Naive thymus-derived CD4-positive, alpha-beta T cell (primary cell): Measurements from ENCODE around the gene CSNK1A1. TPM values are rescaled to one million over a fixed set of nuclear protein-coding genes. Genes with fewer than 3 reads are reported as not detected.

Source experiments
- ATAC-seq: fragments of 150-1000 bp; cut with Tn5 transposase; 2 replicates; pipeline ENCODE4 v1.10.0; 2021; ENCODE audit warnings: mild to moderate bottlenecking, moderate library complexity
- CTCF ChIA-PET: fragments of 350-600 bp; sonication (Branson Sonifier 250); formaldehyde crosslinking; loops from one replicate; lab custom pipeline; 2021; ENCODE audit warnings: antibody characterized with exemption; lab: Charles Lee
- POLR2A ChIA-PET: fragments of 350-600 bp; sonication (Branson Sonifier 250); formaldehyde crosslinking; loops from one replicate; lab custom pipeline; 2021; ENCODE audit warnings: antibody characterized with exemption, inconsistent platforms; lab: Charles Lee
- DNase-seq, 9 donors: peaks; one replicate each; pipeline versions ENCODE4 v3.0.0 to v3.0.0-alpha.2; 2020 to 2022; ENCODE audit warnings: mixed read lengths in 1 of 9
- H3K27ac ChIP-seq: one replicate; pipeline ENCODE4 v1.7.0; 2013; ENCODE audit warnings: mild to moderate bottlenecking, low read depth, low read length, moderate library complexity
- H3K27me3 ChIP-seq, 2 donors: one replicate each; pipeline ENCODE4 v1.7.0; 2013; ENCODE audit warnings: low read length in 2 of 2, mild to moderate bottlenecking in 2 of 2, moderate library complexity in 2 of 2; ENCODE audit not compliant: control insufficient read depth in 2 of 2, insufficient read depth in 2 of 2
- H3K36me3 ChIP-seq, 3 experiments: 1 replicate in 2 of 3; 2 replicates in 1 of 3; pipeline ENCODE4 v1.7.0; 2013; ENCODE audit warnings: low read length in 3 of 3, mild to moderate bottlenecking in 3 of 3, moderate library complexity in 1 of 3; ENCODE audit not compliant: insufficient read depth in 3 of 3, control insufficient read depth in 2 of 3
- H3K4me1 ChIP-seq, 2 donors: one replicate each; pipeline ENCODE4 v1.7.0; 2013; ENCODE audit warnings: low read length in 2 of 2, mild to moderate bottlenecking in 2 of 2, moderate library complexity in 1 of 2; ENCODE audit not compliant: control insufficient read depth in 2 of 2, insufficient read depth in 2 of 2
- H3K4me3 ChIP-seq: 2 replicates; pipeline ENCODE4 v1.7.0; 2013; ENCODE audit warnings: mild to moderate bottlenecking, low read length
- H3K9me3 ChIP-seq, 3 experiments: 1 replicate in 2 of 3; 2 replicates in 1 of 3; pipeline ENCODE4 v1.7.0; 2013; ENCODE audit warnings: low read length in 3 of 3; ENCODE audit not compliant: control insufficient read depth in 2 of 3
- H3K27ac Mint-ChIP-seq, 9 donors: one replicate each; pipeline ENCODE4 v1.8.0; 2020 to 2022; ENCODE audit warnings: mixed read lengths in 9 of 9, mild to moderate bottlenecking in 8 of 9, moderate library complexity in 5 of 9, inconsistent platforms in 2 of 9
- H3K27me3 Mint-ChIP-seq, 5 donors: one replicate each; pipeline ENCODE4 v1.8.0; 2021 to 2022; ENCODE audit warnings: mixed read lengths in 5 of 5, mild to moderate bottlenecking in 1 of 5
- H3K36me3 Mint-ChIP-seq, 5 donors: one replicate each; pipeline ENCODE4 v1.8.0; 2020 to 2022; ENCODE audit warnings: mixed read lengths in 5 of 5, mild to moderate bottlenecking in 3 of 5, inconsistent platforms in 1 of 5
- H3K4me1 Mint-ChIP-seq, 7 donors: one replicate each; pipeline ENCODE4 v1.8.0; 2020 to 2022; ENCODE audit warnings: mixed read lengths in 7 of 7, mild to moderate bottlenecking in 3 of 7, inconsistent platforms in 1 of 7
- H3K4me3 Mint-ChIP-seq, 10 donors: one replicate each; pipeline ENCODE4 v1.8.0; 2020 to 2022; ENCODE audit warnings: mild to moderate bottlenecking in 10 of 10, mixed read lengths in 10 of 10, moderate library complexity in 6 of 10, inconsistent platforms in 2 of 10
- H3K9me3 Mint-ChIP-seq, 11 donors: one replicate each; pipeline ENCODE4 v1.8.0; 2020 to 2022; ENCODE audit warnings: mixed read lengths in 11 of 11, mild to moderate bottlenecking in 4 of 11, inconsistent platforms in 1 of 11, moderate library complexity in 1 of 11
- intact Hi-C, 2 donors: fragments of 100-400 bp; cut with micrococcal nuclease; formaldehyde crosslinking; loops; one replicate each; pipeline ENCODE4 v1.15.1; 2023
- polyA plus RNA-seq, 2 donors: library from polyadenylated mRNA; unstranded; fragments of 300-500 nt; fragmentation: Illumina TruSeq; gene quantifications; one replicate each; pipeline ENCODE4 v1.2.3, GENCODE V29; 2021
- total RNA-seq, 6 experiments: library from RNA in 5 of 6; stranded (reverse) in 5 of 6; gene quantifications; 1 replicate in 5 of 6; 2 replicates in 1 of 6; pipeline ENCODE4 v1.2.3 and lab custom pipeline; 2021 to 2026

Gene CSNK1A1
- total and polyA plus RNA-seq, 7 experiments from 2014 or later, result 146 to 217 (median 178) TPM

DNA sequence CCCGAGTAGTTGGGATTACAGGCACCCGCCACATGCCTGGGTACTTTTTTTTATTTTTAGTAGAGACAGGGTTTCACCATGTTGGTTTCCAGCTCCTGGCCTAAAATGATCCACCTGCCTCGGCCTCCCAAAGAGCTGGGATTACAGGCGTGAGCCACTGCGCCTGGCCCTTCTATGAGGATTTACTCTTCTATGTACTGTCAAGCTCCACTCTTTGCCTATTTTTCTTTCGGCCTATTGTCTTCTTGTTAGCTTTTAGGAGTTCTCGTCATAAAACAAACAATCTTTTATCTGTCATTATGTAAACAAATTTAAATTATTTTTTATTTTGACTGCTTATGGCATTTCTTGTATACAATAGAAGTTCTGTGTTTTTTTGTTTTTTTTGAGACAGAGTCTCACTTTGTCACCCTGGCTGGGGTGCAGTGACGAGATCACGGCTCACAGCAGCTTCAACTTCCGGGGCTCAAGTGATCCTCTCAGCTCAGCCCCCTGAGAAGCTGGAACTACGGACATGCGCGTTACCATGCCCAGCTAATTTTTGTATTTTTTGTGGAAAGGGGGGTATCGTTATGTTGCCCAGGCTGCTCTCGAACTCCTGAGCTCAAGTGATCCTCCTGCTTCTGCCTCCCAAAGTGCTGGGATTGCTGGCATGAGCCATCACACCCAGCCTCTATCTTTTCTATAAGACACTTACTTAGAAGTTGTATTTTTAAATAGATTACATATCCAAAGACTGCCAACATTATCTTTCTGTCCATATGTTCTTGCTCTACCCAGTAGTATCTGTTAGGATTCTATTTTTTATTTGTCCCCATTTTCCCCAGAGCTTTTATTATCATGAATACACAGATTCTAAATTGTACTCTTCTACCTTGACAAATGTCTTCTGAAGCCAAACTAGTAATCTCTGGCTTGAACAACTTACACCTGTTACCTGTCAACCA lies 29.2 kb downstream of the CSNK1A1 start:
- H3K27ac ChIP-seq, result no peak overlapping the region
- no peak overlapping the region for H3K4me3 ChIP-seq
- Mint-ChIP-seq H3K4me3 (peak overlapping the region in 6 of 10 donors; percentile 25 to 55 (median 30)), H3K27ac (peak overlapping the region in 8 of 9 donors; percentile 13 to 84 (median 62)), H3K9me3 (no peaks in the 10 kb centered on the region), H3K36me3 (peaks cover 0 to 46% (median 26%) of the 10 kb centered on the region in 5 donors), H3K4me1 (peaks cover 50 to 100% (median 93%) of the 10 kb centered on the region in 7 donors), H3K27me3 (no peaks in the 10 kb centered on the region)
- H3K36me3 ChIP-seq, result peaks cover 0 to 16% (median 0%) of the 10 kb centered on the region in 3 experiments
- POLR2A ChIA-PET, result no interaction called here
- ATAC-seq (no peak), DNase-seq (no peak)
- no peaks in the 10 kb centered on the region for H3K9me3 ChIP-seq
- CTCF ChIA-PET, result interaction anchor here (0.7 kb wide), 1 partner anchor 93 kb away, joined by 3 read pairs; no protein-coding TSS in a partner anchor
- intact Hi-C loops, result no loop called here
- peaks cover 16 to 29% of the 10 kb centered on the region in 2 donors for H3K4me1 ChIP-seq
- H3K27me3 ChIP-seq, result no peaks in the 10 kb centered on the region

DNA sequence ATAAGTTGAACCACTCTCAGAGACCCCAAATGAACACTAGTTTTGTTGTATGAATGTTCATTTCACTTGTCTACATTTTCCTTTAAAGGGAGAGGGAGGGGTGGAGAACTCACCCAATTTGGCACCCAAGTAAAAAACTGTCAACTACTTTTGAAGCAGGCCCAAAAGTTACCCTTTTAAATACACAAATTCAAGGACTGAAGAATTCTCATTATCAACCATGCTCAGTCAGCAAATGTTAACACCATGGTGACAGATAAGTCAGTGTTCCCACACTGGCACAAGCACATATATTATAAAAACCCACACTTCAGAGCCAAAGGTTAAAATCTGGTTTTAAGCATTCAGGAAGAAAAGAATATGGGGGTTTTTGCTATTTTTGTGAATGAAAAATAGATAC lies 31.6 kb downstream of the CSNK1A1 start:
- peaks cover 0 to 16% (median 0%) of the 10 kb centered on the region in 3 experiments for H3K36me3 ChIP-seq
- intact Hi-C loops, result loop anchor here (2.0 to 5.0 kb wide), 2 partner anchors 31 to 33 kb away; partner anchors contain the start of gene CSNK1A1 (in 2 of the 2)
- ChIA-PET CTCF (no interaction called here), POLR2A (interaction anchor here (1.7 kb wide), 1 partner anchor 32 kb away, joined by 4 read pairs; the partner anchor contains the start of gene CSNK1A1)
- DNase-seq, result no peak
- Mint-ChIP-seq H3K4me1 (peaks cover 39 to 99% (median 91%) of the 10 kb centered on the region in 7 donors), H3K4me3 (peak overlapping the region in 7 of 10 donors; percentile 5 to 44 (median 11)), H3K27ac (peak overlapping the region; percentile 7 to 81 (median 34)), H3K27me3 (no peaks in the 10 kb centered on the region), H3K36me3 (peaks cover 0 to 43% (median 26%) of the 10 kb centered on the region in 5 donors), H3K9me3 (no peaks in the 10 kb centered on the region)
- no peak overlapping the region for H3K27ac ChIP-seq
- H3K27me3 ChIP-seq, result no peaks in the 10 kb centered on the region
- no peaks in the 10 kb centered on the region for H3K9me3 ChIP-seq
- ATAC-seq, result no peak
- H3K4me3 ChIP-seq, result no peak overlapping the region
- peaks cover 4 to 16% of the 10 kb centered on the region in 2 donors for H3K4me1 ChIP-seq

DNA sequence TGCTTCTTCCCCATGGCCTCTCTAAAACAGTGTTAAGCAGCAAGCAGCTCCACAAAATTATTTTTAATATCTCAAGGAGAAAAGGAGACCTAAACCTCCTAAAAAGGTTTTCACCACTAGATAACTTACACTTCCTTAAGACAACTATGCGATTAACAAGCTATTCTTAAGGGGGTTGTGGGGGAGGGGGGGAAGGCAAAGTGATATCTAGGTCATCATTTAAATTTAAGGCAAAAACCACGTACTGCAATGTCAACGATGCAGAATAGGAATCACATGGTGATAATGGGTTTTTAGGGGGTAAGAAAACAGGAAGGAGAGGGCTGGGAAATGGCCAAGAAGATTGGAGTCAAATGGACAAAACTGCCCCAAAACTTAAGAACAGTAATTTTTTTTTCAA lies 32.6 kb downstream of the CSNK1A1 start:
- ChIA-PET CTCF (no interaction called here), POLR2A (interaction anchor here (1.2 to 1.7 kb wide), 2 partner anchors 25 to 33 kb away, joined by 4 to 5 read pairs; partner anchors contain the start of gene CSNK1A1)
- Mint-ChIP-seq H3K36me3 (peaks cover 0 to 35% (median 17%) of the 10 kb centered on the region in 5 donors), H3K4me3 (peak overlapping the region in 5 of 10 donors; percentile 19 to 44 (median 37)), H3K27me3 (no peaks in the 10 kb centered on the region), H3K4me1 (peaks cover 32 to 92% (median 82%) of the 10 kb centered on the region in 7 donors), H3K27ac (peak overlapping the region; percentile 34 to 83 (median 63)), H3K9me3 (no peaks in the 10 kb centered on the region)
- H3K36me3 ChIP-seq, result peaks cover 0 to 16% (median 0%) of the 10 kb centered on the region in 3 experiments
- H3K27me3 ChIP-seq, result no peaks in the 10 kb centered on the region
- no peak for ATAC-seq
- H3K27ac ChIP-seq, result no peak overlapping the region
- H3K4me3 ChIP-seq, result no peak overlapping the region
- intact Hi-C loops, result loop anchor here (2.0 to 5.0 kb wide), 2 partner anchors 32 to 34 kb away; partner anchors contain the start of gene CSNK1A1 (in 2 of the 2)
- DNase-seq, result no peak
- H3K4me1 ChIP-seq, result peaks cover 4 to 16% of the 10 kb centered on the region in 2 donors
- H3K9me3 ChIP-seq, result no peaks in the 10 kb centered on the region

DNA sequence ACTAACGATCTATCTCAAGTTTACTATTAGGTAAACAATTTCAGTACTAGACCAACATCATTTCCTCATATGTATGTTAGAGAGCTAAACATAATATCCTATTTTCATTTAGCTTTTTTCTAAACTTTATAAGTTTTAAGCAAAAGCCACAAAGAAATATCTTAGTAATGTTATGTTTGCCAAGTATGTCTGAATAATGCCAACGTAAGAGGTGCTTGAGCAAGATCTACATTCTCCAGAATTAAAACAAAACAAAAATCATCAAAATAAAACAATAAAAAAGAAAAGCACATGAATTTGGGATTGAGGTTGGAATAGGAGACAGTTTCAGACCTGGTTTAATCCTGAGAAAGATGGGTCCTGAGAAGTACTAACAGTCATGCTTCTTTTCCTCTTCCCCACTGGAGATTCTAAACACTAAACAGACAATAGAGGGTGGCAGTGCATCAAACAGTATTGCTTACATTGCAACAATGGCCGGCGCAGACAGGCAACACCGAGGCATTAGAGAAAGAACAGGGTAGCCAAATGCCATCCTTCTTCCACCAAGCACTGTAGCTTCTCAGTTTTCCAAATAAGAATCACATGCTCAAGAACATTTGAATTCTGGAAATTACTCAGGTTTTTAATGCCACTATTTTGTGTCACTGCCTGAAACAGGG lies 33.6 kb downstream of the CSNK1A1 start:
- DNase-seq (no peak), ATAC-seq (no peak)
- no peak overlapping the region for H3K4me3 ChIP-seq
- no peak overlapping the region for H3K27ac ChIP-seq
- peaks cover 0 to 37% (median 11%) of the 10 kb centered on the region in 5 donors for H3K36me3 Mint-ChIP-seq
- ChIA-PET POLR2A (interaction anchor here (0.7 to 2.7 kb wide), 2 partner anchors 33 to 1133 kb away, joined by 6 to 9 read pairs; partner anchors contain the start of gene CSNK1A1), CTCF (interaction anchor here (0.7 to 1.1 kb wide), 2 partner anchors 22 to 46 kb away, joined by 3 read pairs; no protein-coding TSS in a partner anchor)
- H3K27ac Mint-ChIP-seq, result peak overlapping the region in 7 of 9 donors; percentile 19 to 83 (median 63)
- no peaks in the 10 kb centered on the region for H3K27me3 ChIP-seq
- intact Hi-C loops, result loop anchor here (2.0 to 5.0 kb wide), 2 partner anchors 33 to 35 kb away; partner anchors contain the start of gene CSNK1A1 (in 2 of the 2)
- H3K36me3 ChIP-seq, result peaks cover 4 to 14% (median 7%) of the 10 kb centered on the region in 3 experiments
- H3K9me3 Mint-ChIP-seq, result no peaks in the 10 kb centered on the region
- H3K27me3 Mint-ChIP-seq, result no peaks in the 10 kb centered on the region
- H3K4me1 Mint-ChIP-seq, result peaks cover 33 to 90% (median 82%) of the 10 kb centered on the region in 7 donors
- H3K9me3 ChIP-seq, result no peaks in the 10 kb centered on the region
- H3K4me3 Mint-ChIP-seq, result peak overlapping the region in 6 of 10 donors; percentile 10 to 48 (median 22)
- peaks cover 0 to 16% of the 10 kb centered on the region in 2 donors for H3K4me1 ChIP-seq

DNA sequence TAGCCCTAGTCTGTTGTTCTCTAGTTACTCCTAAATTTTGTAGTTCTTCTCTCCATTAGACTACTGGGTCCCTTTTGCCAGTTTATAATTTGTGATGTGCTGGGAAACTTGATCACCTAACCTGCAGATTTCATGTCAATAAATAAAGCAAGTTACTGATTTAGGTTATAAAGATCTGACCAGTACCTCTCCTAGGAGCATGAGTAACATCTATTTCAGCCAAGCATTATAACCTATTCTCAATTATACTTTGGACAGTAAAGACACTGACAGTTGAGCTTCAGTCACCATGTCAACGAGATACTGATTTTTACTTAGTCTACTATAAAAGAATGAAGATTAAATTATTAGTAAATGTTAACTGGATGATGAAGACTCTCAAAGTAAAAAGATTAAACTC lies 36.7 kb downstream of the CSNK1A1 start:
- DNase-seq (no peak), ATAC-seq (no peak)
- Histone ChIP-seq H3K4me3 (no peak overlapping the region), H3K27me3 (no peaks in the 10 kb centered on the region), H3K36me3 (peaks cover 13 to 30% (median 25%) of the 10 kb centered on the region in 3 experiments), H3K27ac (no peak overlapping the region), H3K4me1 (peaks cover 0 to 10% of the 10 kb centered on the region in 2 donors), H3K9me3 (no peaks in the 10 kb centered on the region)
- intact Hi-C loops, result loop anchor here in 1 of 2 donors (2.0 kb wide), 1 partner anchor 14 kb away; no protein-coding TSS in a partner anchor
- peak overlapping the region in 8 of 9 donors; percentile 17 to 77 (median 69) for H3K27ac Mint-ChIP-seq
- H3K9me3 Mint-ChIP-seq, result no peaks in the 10 kb centered on the region
- peaks cover 0 to 27% (median 5%) of the 10 kb centered on the region in 5 donors for H3K36me3 Mint-ChIP-seq
- no peak overlapping the region for H3K4me3 Mint-ChIP-seq
- ChIA-PET CTCF (interaction anchor here (1.3 kb wide), 1 partner anchor 10 kb away, joined by 6 read pairs; no protein-coding TSS in a partner anchor), POLR2A (interaction anchor here (1.1 kb wide), 1 partner anchor 23 kb away, joined by 3 read pairs; no protein-coding TSS in a partner anchor)
- H3K4me1 Mint-ChIP-seq, result peaks cover 21 to 63% (median 51%) of the 10 kb centered on the region in 7 donors
- H3K27me3 Mint-ChIP-seq, result no peaks in the 10 kb centered on the region
